Suprapubic skin (tissue), 3 donors: ENCODE results near the gene PLA2G2F.

Source experiments
- CTCF ChIP-seq, 2 donors: fragments of 200-600 bp in 1 of 2; fragments of 450-650 bp in 1 of 2; sonication (generic) in 1 of 2; IDR thresholded peaks; one replicate each; pipeline ENCODE4 v1.5.1; 2016 to 2019; ENCODE audit warnings: antibody characterized with exemption in 2 of 2, mild to moderate bottlenecking in 1 of 2, moderate library complexity in 1 of 2
- POLR2A ChIP-seq, 2 donors: fragments of 450-650 bp; IDR thresholded peaks; one replicate each; pipeline ENCODE4 v1.6.1; 2017; ENCODE audit warnings: antibody characterized with exemption in 2 of 2, mild to moderate bottlenecking in 2 of 2, moderate library complexity in 2 of 2

GRCh38 chr1:20198918-20199317 lies 59.8 kb downstream of the PLA2G2F start:
- no peak for TF ChIP-seq CTCF (IDR thresholded peaks at IDR 0.05)
- TF ChIP-seq POLR2A (IDR thresholded peaks at IDR 0.05) = no peak
